Measurements from ENCODE around the gene AKAP8.
"Not testable (repeated sequence)": the region's sequence is repeated elsewhere in the genome, so short reads cannot be mapped to it uniquely, and the experiment has no call there.

- not testable (repeated sequence) for TF ChIP-seq CTCF (optimal IDR thresholded peaks at IDR 0.05 in 1 of 3, IDR thresholded peaks at IDR 0.05 in 1 of 3, conservative IDR thresholded peaks at IDR 0.05 in 1 of 3; ENCODE audit: extremely low read depth in 1 of 3, insufficient read depth in 2 of 3, low read length in 3 of 3); EZH2 (IDR thresholded peaks at IDR 0.05; ENCODE audit: low read length)
Measured at GRCh38 chr19:15395251-15395650, 15.7 kb upstream of the AKAP8 start.

Data from keratinocyte (primary cell).